Keratinocyte (primary cell): ENCODE results near the gene ELOVL5. TPM values are rescaled to one million over a fixed set of nuclear protein-coding genes. Genes with fewer than 3 reads are reported as not detected.

Source experiments
- DNase-seq: peaks from one replicate; pipeline ENCODE4 v3.0.0-alpha.2; 2011; ENCODE audit warnings: low read depth, missing footprints, low spot score
- FAIRE-seq: peaks from 2 replicates; lab custom pipeline; 2011; peaks lifted over from hg19 to GRCh38; lab: Jason Lieb, UNC
- H2AFZ ChIP-seq: 2 replicates; pipeline ENCODE4 v1.6.0; 2012; ENCODE audit warnings: low read length, control low read depth, inconsistent platforms; ENCODE audit not compliant: control insufficient read depth
- H3K27ac ChIP-seq: 2 replicates; pipeline ENCODE4 v1.5.1; 2011; ENCODE audit warnings: low read length; ENCODE audit not compliant: control insufficient read depth, insufficient read depth
- H3K27me3 ChIP-seq: 3 replicates; pipeline ENCODE4 v1.6.0; 2011; ENCODE audit warnings: low read length; ENCODE audit not compliant: control insufficient read depth, insufficient read depth; ENCODE audit errors: extremely low read depth
- H3K36me3 ChIP-seq, 2 experiments: 2 replicates in 1 of 2; 3 replicates in 1 of 2; pipeline ENCODE4 v1.5.1; 2011; ENCODE audit warnings: low read length in 2 of 2, mild to moderate bottlenecking in 1 of 2; ENCODE audit not compliant: control insufficient read depth in 2 of 2, insufficient read depth in 2 of 2; ENCODE audit errors: extremely low read depth in 1 of 2
- H3K4me1 ChIP-seq: 3 replicates; pipeline ENCODE4 v1.5.1; 2011; ENCODE audit warnings: low read length; ENCODE audit not compliant: control insufficient read depth, insufficient read depth; ENCODE audit errors: extremely low read depth
- H3K4me2 ChIP-seq: 3 replicates; pipeline ENCODE4 v1.6.0; 2011; ENCODE audit warnings: low read depth, low read length; ENCODE audit not compliant: control insufficient read depth, insufficient read depth; ENCODE audit errors: extremely low read depth
- H3K4me3 ChIP-seq, 3 experiments: fragments of 200-600 bp in 1 of 3; sonication (generic) in 1 of 3; 2 replicates in 2 of 3; 3 replicates in 1 of 3; pipeline ENCODE4 v1.5.1; 2011 to 2016; ENCODE audit warnings: low read length in 3 of 3, mild to moderate bottlenecking in 3 of 3, control low read depth in 2 of 3, inconsistent platforms in 1 of 3, low read depth in 1 of 3, mixed read lengths in 1 of 3, mixed run types in 1 of 3, moderate library complexity in 1 of 3; ENCODE audit not compliant: control insufficient read depth in 2 of 3, insufficient read depth in 2 of 3; ENCODE audit errors: extremely low read depth in 1 of 3
- H3K79me2 ChIP-seq: 2 replicates; pipeline ENCODE4 v1.6.0; 2012; ENCODE audit warnings: low read length; ENCODE audit not compliant: control insufficient read depth, insufficient read depth
- H3K9ac ChIP-seq: 3 replicates; pipeline ENCODE4 v1.6.0; 2011; ENCODE audit warnings: low read length; ENCODE audit not compliant: control insufficient read depth, insufficient read depth; ENCODE audit errors: extremely low read depth
- H3K9me1 ChIP-seq: 3 replicates; pipeline ENCODE4 v1.6.0; 2011; ENCODE audit warnings: low read length; ENCODE audit not compliant: control insufficient read depth, insufficient read depth; ENCODE audit errors: extremely low read depth
- H3K9me3 ChIP-seq: 2 replicates; pipeline ENCODE4 v1.5.1; 2012; ENCODE audit warnings: low read depth, low read length; ENCODE audit not compliant: control insufficient read depth
- H4K20me1 ChIP-seq: 3 replicates; pipeline ENCODE4 v1.6.0; 2011; ENCODE audit warnings: low read length; ENCODE audit not compliant: control insufficient read depth, insufficient read depth; ENCODE audit errors: extremely low read depth
- CTCF ChIP-seq, 3 experiments: IDR thresholded peaks in 1 of 3; conservative IDR thresholded peaks in 1 of 3; optimal IDR thresholded peaks in 1 of 3; 2 replicates in 2 of 3; 3 replicates in 1 of 3; pipeline versions ENCODE3 to v1.5.1; 2011; ENCODE audit warnings: low read length in 3 of 3, mild to moderate bottlenecking in 3 of 3, moderate library complexity in 2 of 3, control low read depth in 1 of 3, inconsistent platforms in 1 of 3; ENCODE audit not compliant: insufficient read depth in 2 of 3; ENCODE audit errors: extremely low read depth in 1 of 3
- EZH2 ChIP-seq: IDR thresholded peaks from one replicate; pipeline ENCODE4 v1.6.1; 2012; ENCODE audit warnings: inconsistent platforms, mild to moderate bottlenecking, low read length, moderate library complexity
- dilution Hi-C: fragments of 300-500 bp; cut with MboI; formaldehyde crosslinking; loops from one replicate; pipeline ENCODE4 v1.7.0; 2020; ENCODE audit warnings: low sequenced_read_pairs; ENCODE audit not compliant: extremely low pct_ligation_motif_present
- polyA plus RNA-seq, 5 experiments: library from polyadenylated mRNA; depleted of rRNA in 3 of 5; stranded (reverse) in 3 of 5; stranded (forward) in 1 of 5; unstranded in 1 of 5; fragments of >200 nt; gene quantifications; 1 replicate in 1 of 5; 2 replicates in 3 of 5; 3 replicates in 1 of 5; pipeline versions ENCODE4 v1.2.1 to v1.2.3, GENCODE V29; 2011 to 2012; ENCODE audit warnings: missing spikeins in 2 of 5, low read depth in 1 of 5, low replicate concordance in 1 of 5

ELOVL5 gene
- polyA plus RNA-seq, 1 donor (not counting 4 experiments of a cell fraction or from before 2014, with no cell fraction given) = 66.7 TPM

- H3K36me3 ChIP-seq = no peaks in the 10 kb centered on the region
- H3K9ac ChIP-seq = no peak overlapping the region
- dilution Hi-C loops = no loop called here
- no peaks in the 10 kb centered on the region for H4K20me1 ChIP-seq
- TF ChIP-seq EZH2 (no peak), CTCF (optimal IDR thresholded peaks at IDR 0.05 in 1 of 3, IDR thresholded peaks at IDR 0.05 in 1 of 3, conservative IDR thresholded peaks at IDR 0.05 in 1 of 3; ENCODE audit: extremely low read depth in 1 of 3, insufficient read depth in 2 of 3, low read length in 3 of 3) (no peak)
- FAIRE-seq = no peak
- no peak overlapping the region for H3K4me2 ChIP-seq
- H3K9me1 ChIP-seq = no peaks in the 10 kb centered on the region
- no peak overlapping the region for H3K4me3 ChIP-seq
- H3K4me1 ChIP-seq = peaks cover 6% of the 10 kb centered on the region
- no peak for DNase-seq
- no peak overlapping the region for H2AFZ ChIP-seq
- H3K9me3 ChIP-seq = no peaks in the 10 kb centered on the region
- no peaks in the 10 kb centered on the region for H3K27me3 ChIP-seq
- no peaks in the 10 kb centered on the region for H3K79me2 ChIP-seq
- no peak overlapping the region for H3K27ac ChIP-seq
These were observed 101.8 kb downstream of the ELOVL5 start for GRCh38 chr6:53246924-53247323.

GRCh38 chr6:53244958-53245357, 103.8 kb downstream of the ELOVL5 start:
- FAIRE-seq (no peak), DNase-seq (no peak)
- no peaks in the 10 kb centered on the region for H3K9me1 ChIP-seq
- no peak overlapping the region for H3K4me3 ChIP-seq
- no peaks in the 10 kb centered on the region for H3K36me3 ChIP-seq
- no peaks in the 10 kb centered on the region for H3K79me2 ChIP-seq
- no peaks in the 10 kb centered on the region for H4K20me1 ChIP-seq
- H3K27ac ChIP-seq = no peak overlapping the region
- H3K9me3 ChIP-seq = no peaks in the 10 kb centered on the region
- H3K27me3 ChIP-seq = no peaks in the 10 kb centered on the region
- H3K4me2 ChIP-seq = no peak overlapping the region
- H2AFZ ChIP-seq = no peak overlapping the region
- dilution Hi-C loops = no loop called here
- H3K9ac ChIP-seq = no peak overlapping the region
- no peaks in the 10 kb centered on the region for H3K4me1 ChIP-seq
- TF ChIP-seq CTCF (optimal IDR thresholded peaks at IDR 0.05 in 1 of 3, IDR thresholded peaks at IDR 0.05 in 1 of 3, conservative IDR thresholded peaks at IDR 0.05 in 1 of 3; ENCODE audit: extremely low read depth in 1 of 3, insufficient read depth in 2 of 3, low read length in 3 of 3) (no peak), EZH2 (no peak)
